GM13977 (cell line): Measurements from ENCODE around the gene PTPN14.

Source experiments
- DNase-seq: peaks from one replicate; pipeline ENCODE4 v3.0.0; 2012; ENCODE audit warnings: low spot score
- in situ Hi-C: fragments of 300-500 bp; cut with MboI; formaldehyde crosslinking; loops from one replicate; pipeline ENCODE4 v1.12.0; 2022; ENCODE audit warnings: low sequenced_read_pairs, low pct_unique_long_range_greater_than_20kb, mixed read lengths, inconsistent platforms; ENCODE audit not compliant: unreplicated experiment
- TF ChIP-seq, protein P1 (sequence below): IDR thresholded peaks from 2 replicates; pipeline ENCODE4 v1.5.1; 2012; ENCODE audit warnings: mild to moderate bottlenecking, control low read depth; ENCODE audit not compliant: insufficient read depth; ENCODE audit errors: extremely low read depth, missing control alignments

The PTPN14 gene

DNA sequence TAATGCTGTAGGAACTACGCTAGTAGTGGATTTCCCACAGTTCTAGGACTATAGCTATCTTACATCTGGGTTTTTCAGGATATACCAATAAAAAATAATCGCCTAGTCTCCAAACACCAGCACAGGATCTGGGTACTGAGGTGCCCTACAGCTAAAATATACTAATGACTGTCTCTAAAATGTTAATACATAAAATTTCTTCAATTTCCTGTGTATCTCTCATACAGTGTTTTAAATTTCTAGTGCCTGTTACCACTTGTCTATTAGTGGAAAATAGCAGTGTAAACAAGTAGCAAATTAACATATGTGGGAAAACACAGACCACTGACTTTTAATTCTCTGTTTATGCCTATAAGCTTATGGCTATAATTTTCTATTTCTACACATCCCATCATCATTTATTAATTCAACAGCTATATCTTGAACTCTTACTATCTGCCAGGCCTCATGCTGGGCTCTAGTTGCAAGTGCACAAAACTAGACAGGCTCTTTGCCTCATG is 16.1 kb upstream of the PTPN14 start:
- no peak for DNase-seq
- in situ Hi-C loops, result no loop called here
- TF ChIP-seq, protein P1, sequence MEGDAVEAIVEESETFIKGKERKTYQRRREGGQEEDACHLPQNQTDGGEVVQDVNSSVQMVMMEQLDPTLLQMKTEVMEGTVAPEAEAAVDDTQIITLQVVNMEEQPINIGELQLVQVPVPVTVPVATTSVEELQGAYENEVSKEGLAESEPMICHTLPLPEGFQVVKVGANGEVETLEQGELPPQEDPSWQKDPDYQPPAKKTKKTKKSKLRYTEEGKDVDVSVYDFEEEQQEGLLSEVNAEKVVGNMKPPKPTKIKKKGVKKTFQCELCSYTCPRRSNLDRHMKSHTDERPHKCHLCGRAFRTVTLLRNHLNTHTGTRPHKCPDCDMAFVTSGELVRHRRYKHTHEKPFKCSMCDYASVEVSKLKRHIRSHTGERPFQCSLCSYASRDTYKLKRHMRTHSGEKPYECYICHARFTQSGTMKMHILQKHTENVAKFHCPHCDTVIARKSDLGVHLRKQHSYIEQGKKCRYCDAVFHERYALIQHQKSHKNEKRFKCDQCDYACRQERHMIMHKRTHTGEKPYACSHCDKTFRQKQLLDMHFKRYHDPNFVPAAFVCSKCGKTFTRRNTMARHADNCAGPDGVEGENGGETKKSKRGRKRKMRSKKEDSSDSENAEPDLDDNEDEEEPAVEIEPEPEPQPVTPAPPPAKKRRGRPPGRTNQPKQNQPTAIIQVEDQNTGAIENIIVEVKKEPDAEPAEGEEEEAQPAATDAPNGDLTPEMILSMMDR, result no peak

DNA sequence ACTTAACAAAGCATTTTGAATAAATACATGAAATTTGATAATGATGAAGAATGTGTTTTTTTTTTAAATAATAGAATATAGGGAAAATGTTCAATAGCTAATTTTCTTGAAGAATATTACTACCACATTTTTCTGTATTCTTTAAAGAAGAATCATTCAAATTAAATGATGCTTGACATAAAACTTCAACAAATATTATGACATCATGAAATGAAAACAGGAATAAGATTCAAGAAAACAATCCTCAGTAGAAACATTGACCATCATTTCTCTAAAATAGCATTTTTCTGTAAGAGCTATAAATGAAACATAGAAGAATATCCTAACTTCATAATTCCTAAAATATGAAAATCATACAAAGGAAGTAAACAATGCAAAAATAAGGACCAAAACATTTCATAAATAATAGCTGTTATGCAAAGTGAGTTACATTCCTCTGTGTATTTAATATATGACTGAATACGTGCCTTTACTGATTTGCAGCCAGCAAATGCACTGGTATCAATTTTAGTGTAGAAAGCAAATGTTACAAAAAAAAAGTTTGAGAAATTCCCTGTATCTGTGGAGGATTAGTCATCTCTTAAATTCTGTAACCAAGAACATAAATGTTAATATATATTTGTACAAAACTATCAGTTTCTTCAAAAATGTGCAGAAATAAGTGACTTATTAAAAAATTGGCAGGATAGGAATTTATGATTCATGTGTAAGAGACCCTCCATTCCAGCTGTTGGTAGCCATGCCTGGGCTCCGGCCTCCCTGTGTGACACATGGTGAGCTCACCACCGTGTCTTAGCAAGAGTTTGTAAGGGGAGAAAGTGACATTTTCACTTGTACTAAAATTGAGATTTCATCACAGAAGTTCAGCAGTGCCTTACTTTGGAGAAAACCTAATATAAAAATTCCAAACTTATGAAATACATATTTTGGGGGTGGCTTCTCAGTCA is 15.0 kb upstream of the PTPN14 start:
- TF ChIP-seq, protein P1, result no peak
- in situ Hi-C loops, result no loop called here
- DNase-seq, result no peak

DNA sequence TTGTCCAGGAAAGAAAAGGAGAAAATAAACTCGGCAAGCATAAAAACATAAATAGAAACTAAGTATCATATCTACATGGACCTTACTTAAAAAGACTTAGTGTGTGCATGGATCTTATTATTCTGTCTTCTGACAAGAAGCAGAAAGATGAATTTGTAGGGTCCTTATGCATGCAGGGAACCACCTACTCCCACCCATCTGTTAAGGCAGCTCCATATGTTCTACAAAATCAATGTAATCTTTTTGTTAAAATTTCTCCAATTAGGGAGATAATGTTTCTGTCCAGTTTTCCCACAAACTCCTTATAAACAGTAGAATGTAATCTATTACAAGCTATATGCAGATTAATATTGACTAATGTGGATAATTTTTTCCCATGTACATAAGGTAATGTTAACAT is 13.9 kb upstream of the PTPN14 start:
- in situ Hi-C loops, result no loop called here
- TF ChIP-seq, protein P1, result no peak
- no peak for DNase-seq

DNA sequence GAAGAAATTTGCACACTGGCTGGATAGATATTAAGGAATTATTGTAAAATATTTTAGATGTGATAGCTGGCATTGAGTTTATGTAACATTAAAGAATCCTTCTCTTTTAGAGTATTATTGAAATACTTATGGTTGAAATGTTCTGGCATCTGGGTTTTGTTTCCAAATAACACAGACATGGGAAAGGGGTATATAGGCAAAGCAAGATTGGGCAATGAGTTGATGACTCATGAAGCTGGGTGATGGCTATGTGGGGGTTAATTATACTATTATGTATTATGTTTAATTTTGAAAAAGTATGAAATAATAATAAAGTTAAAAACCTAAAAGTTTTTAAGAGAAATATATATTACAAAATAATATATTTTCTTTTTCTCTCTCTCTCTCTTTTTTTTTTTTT is 12.5 kb upstream of the PTPN14 start:
- TF ChIP-seq, protein P1, result no peak
- in situ Hi-C loops, result no loop called here
- DNase-seq, result no peak

DNA sequence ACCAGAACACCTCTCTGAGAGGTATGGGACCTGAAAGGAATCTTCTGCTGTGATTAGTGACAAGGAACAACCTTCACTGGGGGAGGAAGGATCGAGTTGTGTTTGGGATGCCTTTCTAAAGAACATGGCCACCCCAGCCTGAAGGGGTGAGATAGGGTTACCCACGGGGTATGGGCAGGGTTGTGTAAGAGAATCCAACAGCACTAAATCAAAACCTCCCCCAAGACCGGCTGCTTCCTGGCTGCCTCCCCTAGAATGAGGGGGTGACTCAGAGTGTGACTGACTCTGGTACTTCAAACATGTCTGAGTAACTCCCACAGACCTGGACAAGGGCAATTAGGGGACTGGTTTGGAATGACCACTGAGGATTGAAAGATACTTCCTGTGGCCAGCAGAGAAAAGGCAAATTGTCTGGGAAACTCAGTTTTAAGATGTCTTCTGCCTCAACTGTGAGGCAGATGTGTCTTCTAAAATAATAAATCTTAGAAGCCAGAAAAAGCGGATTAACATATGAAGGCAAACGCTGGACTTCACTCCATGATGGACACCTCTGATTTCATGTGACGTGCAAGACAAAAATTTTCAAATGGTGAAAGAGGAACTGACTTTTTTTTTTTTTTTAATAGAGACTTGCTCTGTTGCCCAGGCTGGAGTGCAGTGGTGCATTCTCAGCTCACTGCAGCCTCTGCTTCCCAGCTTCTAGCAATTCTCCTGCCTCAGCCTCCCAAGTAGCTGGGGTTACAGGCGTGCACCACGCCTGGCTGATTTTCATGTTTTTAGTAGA is 6.7 kb upstream of the PTPN14 start:
- TF ChIP-seq, protein P1, result no peak
- no peak for DNase-seq
- in situ Hi-C loops, result no loop called here

DNA sequence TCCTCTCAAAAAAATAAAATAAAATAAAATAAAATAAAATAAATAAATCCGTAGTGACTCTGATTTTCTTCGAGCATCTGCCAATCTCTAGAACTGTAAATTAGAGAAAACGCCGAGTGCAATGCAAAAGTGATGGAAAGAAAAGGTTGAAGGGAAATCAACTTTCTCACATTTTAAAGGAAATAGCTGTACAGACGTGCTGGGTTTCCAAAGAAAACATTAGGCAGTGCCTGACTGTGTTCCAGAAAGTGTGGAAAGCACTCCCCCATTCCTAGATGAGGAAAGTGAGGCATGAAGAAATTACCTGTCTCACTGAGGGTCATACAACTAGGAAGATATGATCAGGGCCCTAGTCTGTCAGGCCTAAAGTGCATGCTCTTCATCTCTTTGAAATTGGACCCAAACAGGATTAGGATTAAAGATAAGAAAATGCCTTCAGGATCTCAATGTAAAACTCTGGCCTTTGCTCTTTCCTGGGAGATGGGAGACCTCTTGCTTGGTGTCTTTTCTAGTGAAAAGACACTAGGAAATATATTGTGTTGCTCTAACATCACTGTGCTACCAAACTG is 1.8 kb upstream of the PTPN14 start:
- in situ Hi-C loops, result no loop called here
- TF ChIP-seq, protein P1, result no peak

More for the DNA sequence above, 1.8 kb upstream of the PTPN14 start:
- no peak for DNase-seq
